GM18507 (cell line): ENCODE measurements around the gene VEGFD.
"Not testable (repeated sequence)": the region's sequence is repeated elsewhere in the genome, so short reads cannot be mapped to it uniquely, and the experiment has no call there.

Experiments
- DNase-seq: peaks from one replicate; pipeline ENCODE4 v3.0.0; 2011; ENCODE audit warnings: low read depth; ENCODE audit not compliant: insufficient read length; ENCODE audit errors: extremely low spot score
- FAIRE-seq: peaks from 2 replicates; lab custom pipeline; 2011; peaks lifted over from hg19 to GRCh38; lab: Jason Lieb, UNC

The VEGFD gene

GRCh38 chrX:15315509-15315908 is 68.7 kb downstream of the VEGFD start, which contains the start of gene ASB11:
TSS of gene ASB11 (minus strand) at chrX:15315640. CDS start at chrX:15315605, 35 bp downstream.
- DNase-seq: no peak
- FAIRE-seq: no peak

GRCh38 chrX:15314472-15314871 is 69.7 kb downstream of the VEGFD start:
- FAIRE-seq (no peak), DNase-seq (no peak)

- DNase-seq (no peak), FAIRE-seq (no peak)
Measured at GRCh38 chrX:15311119-15311518, 73.1 kb downstream of the VEGFD start.

- DNase-seq: no peak
- FAIRE-seq: no peak
Measured at GRCh38 chrX:15310117-15310516, 74.1 kb downstream of the VEGFD start.

GRCh38 chrX:15305899-15306298 is 78.3 kb downstream of the VEGFD start:
- FAIRE-seq: peak; percentile 24
- DNase-seq: not testable (repeated sequence)

- FAIRE-seq (peak; percentile 18), DNase-seq (no peak)
Measured at GRCh38 chrX:15301924-15302323, 82.3 kb downstream of the VEGFD start.

- DNase-seq: no peak
Measured at GRCh38 chrX:15299941-15300851, 84.0 kb downstream of the VEGFD start.

GRCh38 chrX:15298780-15299179 is 85.4 kb downstream of the VEGFD start:
- FAIRE-seq: no peak
- no peak for DNase-seq

More at GRCh38 chrX:15299941-15300851, 84.0 kb downstream of the VEGFD start:
- FAIRE-seq: peak; percentile 75

GRCh38 chrX:15298201-15298600 is 86.0 kb downstream of the VEGFD start:
- FAIRE-seq (no peak), DNase-seq (no peak)
